Heart left ventricle (tissue), 16 donors: ENCODE results near the gene MEX3B. TPM values are rescaled to one million over a fixed set of nuclear protein-coding genes. Genes with fewer than 3 reads are reported as not detected.
"Not testable (repeated sequence)": the region's sequence is repeated elsewhere in the genome, so short reads cannot be mapped to it uniquely, and the experiment has no call there.

Experiments used
- ATAC-seq, 4 donors: fragments of 200-7000 bp; cut with Tn5 transposase; one replicate each; pipeline ENCODE4 v1.9.1; 2020 to 2022; ENCODE audit warnings: moderate library complexity in 4 of 4, mild to moderate bottlenecking in 3 of 4, moderate number of reproducible peaks in 1 of 4
- DNase-seq, 5 donors: peaks; one replicate each; pipeline ENCODE4 v3.0.0-alpha.2; 2020
- H3K27ac ChIP-seq, 12 donors: fragments of 200-600 bp; sonication (generic) in 4 of 12; one replicate each; pipeline versions ENCODE4 v1.5.0 to v1.8.0; 2016 to 2022; ENCODE audit warnings: mild to moderate bottlenecking in 2 of 12
- H3K27me3 ChIP-seq, 9 donors: fragments of 200-600 bp; sonication (generic) in 2 of 9; one replicate each; pipeline versions ENCODE4 v1.5.1 to v1.8.0; 2016 to 2022; ENCODE audit warnings: mild to moderate bottlenecking in 3 of 9
- H3K36me3 ChIP-seq, 9 donors: fragments of 200-600 bp; sonication (generic) in 2 of 9; one replicate each; pipeline versions ENCODE4 v1.5.0 to v1.8.0; 2018 to 2022; ENCODE audit warnings: mild to moderate bottlenecking in 2 of 9
- H3K4me1 ChIP-seq, 12 donors: fragments of 200-600 bp; sonication (generic) in 4 of 12; one replicate each; pipeline versions ENCODE4 v1.5.0 to v1.8.0; 2016 to 2022; ENCODE audit warnings: mild to moderate bottlenecking in 3 of 12
- H3K4me3 ChIP-seq, 12 donors: fragments of 200-600 bp; sonication (generic) in 4 of 12; one replicate each; pipeline versions ENCODE4 v1.5.0 to v1.8.0; 2017 to 2022; ENCODE audit warnings: mild to moderate bottlenecking in 9 of 12, moderate library complexity in 4 of 12
- H3K9me3 ChIP-seq, 12 donors: fragments of 200-600 bp; sonication (generic) in 4 of 12; one replicate each; pipeline versions ENCODE4 v1.5.0 to v1.8.0; 2016 to 2022; ENCODE audit warnings: mild to moderate bottlenecking in 1 of 12
- POLR2A ChIP-seq, 2 donors: fragments of 450-650 bp; IDR thresholded peaks; one replicate each; pipeline ENCODE4 v1.6.1; 2017; ENCODE audit warnings: antibody characterized with exemption in 2 of 2, mild to moderate bottlenecking in 2 of 2, moderate library complexity in 2 of 2
- WGBS, 4 donors: extraction: QIAGEN DNeasy Blood & Tissue Kit in 2 of 4; methylation state at CpG; one replicate each; pipeline versions ENCODE4 v1.1.5 to v1.1.7; 2013 to 2018; 5-methylcytosine and 5-hydroxymethylcytosine counted together
- intact Hi-C, 10 donors: fragments of 100-400 bp; cut with DNase I; formaldehyde crosslinking; loops; one replicate each; pipeline versions ENCODE4 v1.11.1 to v1.14.2; 2022
- polyA plus RNA-seq, 2 donors: library from polyadenylated mRNA; stranded (reverse); fragments of 200-250 nt; gene quantifications; one replicate each; pipeline ENCODE4 v1.2.3, GENCODE V29; 2013
- total RNA-seq, 9 donors: library from RNA; depleted of rRNA in 2 of 9; stranded (reverse); fragments of >200 nt in 2 of 9; fragmentation: NEBNext Ultra II Directional in 3 of 9; extraction: Animal tissue kit (Norgen Biotek cat#: 25700) in 3 of 9; gene quantifications; one replicate each; pipeline versions ENCODE4 v1.1.0 to v1.2.4, GENCODE V29; 2016 to 2023
- TF ChIP-seq, protein P1 (sequence below), 12 donors: fragments of 200-600 bp; sonication (generic) in 4 of 12; IDR thresholded peaks; one replicate each; pipeline versions ENCODE4 v1.5.0 to v1.8.0; 2018 to 2022; ENCODE audit warnings: antibody characterized with exemption in 12 of 12, mild to moderate bottlenecking in 5 of 12
- donor health status: ischemic (EF 13 %, LVEDD 7.1; RV severe dilation, severe dysfunction).
- donor health status: healthy with polysubstance abuse.
- donor health status: DM: no; HTN: yes; CAD: no.
- donor health status: DM: no; HTN: no; CAD: no.
- donor health status: ischemic (EF 25% LVEDD 6.9; RV normal size, moderate dysfunction).
- donor health status: ischemic (EF 25% LVEDD 5.7; RV mildly dilated, moderate dysfunction).
- donor health status: healthy.
- donor health status: DM: yes; HTN: yes; CAD: no.
- donor health status: ischemic (EF 35%, LVEDD 5.7; RV mildly dilated, moderate dysfunction).
- donor health status: nonischemic (EF 11% LVEDD 7.7; RV severe dilation, severe dysfunction).
- donor health status: DM: yes; HTN: yes; CAD: no.
- donor health status: PGD.
- donor health status: ischemic (EF 29% LVEDD 5.4; RV normal size, mild dysfunction).
- donor health status: nonischemic (EF 23%, LVEDD 6.1; RV moderate dilation, normal function).

The MEX3B gene
- total and polyA plus RNA-seq, 11 donors: 1.3 to 5.3 (median 3.0) TPM

DNA sequence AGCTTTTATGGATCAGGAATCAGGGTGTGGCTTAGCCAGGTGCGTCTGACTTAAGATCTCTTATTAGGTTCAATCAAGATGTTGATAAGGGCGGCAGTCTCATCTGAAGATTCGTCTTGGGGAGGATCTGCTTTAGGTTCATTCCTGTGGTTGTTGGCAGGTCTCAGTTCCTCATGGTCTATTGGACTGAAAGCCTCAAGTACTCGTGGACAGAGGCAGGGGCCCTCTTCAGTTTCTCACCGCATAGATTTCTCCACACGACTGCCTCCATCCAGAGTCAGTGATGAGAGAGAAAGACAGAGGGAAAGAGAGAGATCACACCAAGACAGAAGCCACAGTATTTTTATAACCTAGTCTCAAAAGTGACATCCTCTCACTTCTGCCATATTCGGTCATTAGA lies 9.4 kb downstream of the MEX3B start:
- TF ChIP-seq POLR2A (IDR thresholded peaks at IDR 0.05): no peak
- TF ChIP-seq, protein P1, sequence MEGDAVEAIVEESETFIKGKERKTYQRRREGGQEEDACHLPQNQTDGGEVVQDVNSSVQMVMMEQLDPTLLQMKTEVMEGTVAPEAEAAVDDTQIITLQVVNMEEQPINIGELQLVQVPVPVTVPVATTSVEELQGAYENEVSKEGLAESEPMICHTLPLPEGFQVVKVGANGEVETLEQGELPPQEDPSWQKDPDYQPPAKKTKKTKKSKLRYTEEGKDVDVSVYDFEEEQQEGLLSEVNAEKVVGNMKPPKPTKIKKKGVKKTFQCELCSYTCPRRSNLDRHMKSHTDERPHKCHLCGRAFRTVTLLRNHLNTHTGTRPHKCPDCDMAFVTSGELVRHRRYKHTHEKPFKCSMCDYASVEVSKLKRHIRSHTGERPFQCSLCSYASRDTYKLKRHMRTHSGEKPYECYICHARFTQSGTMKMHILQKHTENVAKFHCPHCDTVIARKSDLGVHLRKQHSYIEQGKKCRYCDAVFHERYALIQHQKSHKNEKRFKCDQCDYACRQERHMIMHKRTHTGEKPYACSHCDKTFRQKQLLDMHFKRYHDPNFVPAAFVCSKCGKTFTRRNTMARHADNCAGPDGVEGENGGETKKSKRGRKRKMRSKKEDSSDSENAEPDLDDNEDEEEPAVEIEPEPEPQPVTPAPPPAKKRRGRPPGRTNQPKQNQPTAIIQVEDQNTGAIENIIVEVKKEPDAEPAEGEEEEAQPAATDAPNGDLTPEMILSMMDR (IDR thresholded peaks at IDR 0.05): no peak
- Histone ChIP-seq H3K27me3 (no peaks in the 10 kb centered on the region), H3K4me3 (no peak overlapping the region), H3K4me1 (peaks cover 0 to 13% (median 6%) of the 10 kb centered on the region in 12 donors), H3K27ac (no peak overlapping the region), H3K36me3 (no peaks in the 10 kb centered on the region), H3K9me3 (no peaks in the 10 kb centered on the region)
- ATAC-seq (no peak), DNase-seq (no peak)
- 88 to 92% (median 91%) methylated on average over 7 of the region's 7 CpGs for WGBS, 4 donors
- intact Hi-C loops: no loop called here

GRCh38 chr15:82031871-82032270 lies 13.9 kb downstream of the MEX3B start:
- intact Hi-C loops: no loop called here
- H3K9me3 ChIP-seq: no peaks in the 10 kb centered on the region
- TF ChIP-seq POLR2A (IDR thresholded peaks at IDR 0.05): no peak
- TF ChIP-seq, protein P1 (IDR thresholded peaks at IDR 0.05): no peak
- no peaks in the 10 kb centered on the region for H3K36me3 ChIP-seq
- no peaks in the 10 kb centered on the region for H3K4me1 ChIP-seq
- DNase-seq (no peak), ATAC-seq (no peak)
- no peak overlapping the region for H3K4me3 ChIP-seq
- H3K27me3 ChIP-seq: no peaks in the 10 kb centered on the region
- WGBS, 4 donors: 89 to 91% (median 90%) methylated on average over 5 of the region's 5 CpGs
- H3K27ac ChIP-seq: no peak overlapping the region

DNA sequence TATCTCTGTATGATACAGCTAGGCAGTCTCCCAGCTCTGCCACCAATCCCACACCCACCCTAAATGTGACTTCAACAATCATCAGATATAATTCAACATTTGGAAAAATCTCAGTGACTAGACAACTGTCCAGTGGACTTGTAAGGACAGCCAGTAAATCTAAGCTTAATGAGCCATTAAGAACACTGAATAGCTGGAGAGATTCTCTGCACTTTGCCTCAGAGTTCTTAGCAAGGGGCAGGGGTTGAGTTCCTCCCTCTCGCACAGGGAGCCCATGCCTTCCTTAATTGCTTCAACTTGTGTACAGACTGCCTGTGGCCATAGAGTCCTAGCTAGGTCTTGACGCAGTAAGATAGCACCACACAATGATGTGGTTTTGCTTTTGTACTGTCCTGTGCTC lies 15.6 kb downstream of the MEX3B start:
- WGBS, 4 donors: 87 to 96% (median 94%) methylated on average over 2 of the region's 2 CpGs

DNA sequence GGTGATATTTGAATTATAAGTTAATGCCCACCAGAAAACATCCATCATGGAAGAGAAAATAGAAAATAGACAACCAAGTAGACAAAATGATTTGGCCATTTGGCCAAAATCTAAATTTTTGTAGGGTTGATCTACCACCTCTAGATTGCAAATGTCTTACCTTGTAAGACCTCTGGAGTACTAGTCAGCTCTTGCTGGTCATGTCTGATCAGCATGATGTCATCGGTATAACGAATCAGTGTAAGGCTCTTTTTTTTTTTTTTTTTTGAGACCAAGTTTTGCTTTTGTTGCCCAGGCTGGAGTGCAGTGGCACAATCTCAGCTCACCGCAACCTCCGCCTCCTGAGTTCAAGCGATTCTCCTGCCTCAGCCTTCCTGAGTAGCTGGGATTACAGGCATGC lies 17.7 kb downstream of the MEX3B start:
- ATAC-seq, intact Hi-C loops: not testable (repeated sequence)
- WGBS, 4 donors: 74 to 96% (median 84%) methylated on average over 5 of the region's 5 CpGs

More for the DNA sequence above, 15.6 kb downstream of the MEX3B start:
- TF ChIP-seq, protein P1 (IDR thresholded peaks at IDR 0.05): no peak
- TF ChIP-seq POLR2A (IDR thresholded peaks at IDR 0.05): no peak
- Histone ChIP-seq H3K27ac (no peak overlapping the region), H3K4me1 (no peaks in the 10 kb centered on the region), H3K4me3 (no peak overlapping the region), H3K9me3 (no peaks in the 10 kb centered on the region), H3K36me3 (no peaks in the 10 kb centered on the region), H3K27me3 (no peaks in the 10 kb centered on the region)
- DNase-seq (no peak), ATAC-seq (no peak)
- intact Hi-C loops: no loop called here

DNA sequence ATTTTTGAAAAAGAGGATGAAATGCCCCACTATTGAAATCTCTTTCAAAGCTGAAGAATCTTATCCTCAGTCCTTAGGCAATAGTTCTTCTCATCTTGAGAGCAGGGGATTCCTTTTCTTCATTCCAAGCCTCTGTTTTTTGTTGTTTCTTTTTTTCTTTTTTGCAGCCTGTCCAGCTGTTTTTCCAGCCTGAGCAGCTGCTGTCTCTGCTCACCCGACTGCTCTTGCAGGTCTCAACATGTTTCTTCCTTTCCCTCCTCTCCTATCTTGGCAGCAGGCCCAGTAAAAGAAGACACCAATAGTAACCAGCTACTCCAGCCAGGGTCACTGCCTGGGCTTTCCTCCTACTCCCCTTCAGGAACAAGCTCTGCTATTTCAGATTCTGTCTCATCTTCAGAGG lies 23.8 kb downstream of the MEX3B start:
- peak in 2 of 5 donors; percentile 32 to 58 for DNase-seq
- TF ChIP-seq, protein P1 (IDR thresholded peaks at IDR 0.05): no peak
- TF ChIP-seq POLR2A (IDR thresholded peaks at IDR 0.05): no peak
- intact Hi-C loops: no loop called here
- ATAC-seq: peak in 1 of 4 donors; percentile 62
- H3K4me3 ChIP-seq: no peak overlapping the region
- H3K27ac ChIP-seq: no peak overlapping the region
- H3K36me3 ChIP-seq: no peaks in the 10 kb centered on the region
- H3K27me3 ChIP-seq: peaks cover 0 to 5% (median 0%) of the 10 kb centered on the region in 9 donors
- 0 to 15% (median 3%) methylated on average over 1 of the region's 1 CpG for WGBS, 4 donors
- H3K9me3 ChIP-seq: no peaks in the 10 kb centered on the region
- peaks cover 0 to 8% (median 0%) of the 10 kb centered on the region in 12 donors for H3K4me1 ChIP-seq

More for the DNA sequence above, 17.7 kb downstream of the MEX3B start:
- H3K27ac ChIP-seq, H3K9me3 ChIP-seq, DNase-seq, H3K27me3 ChIP-seq, H3K4me1 ChIP-seq, H3K4me3 ChIP-seq, H3K36me3 ChIP-seq: not testable (repeated sequence)
